NCI-H526 (cell line): ENCODE data around the gene SH3BP1.
"Not testable (repeated sequence)": the region's sequence is repeated elsewhere in the genome, so short reads cannot be mapped to it uniquely, and the experiment has no call there.

ENCODE experiments used
- DNase-seq, 2 experiments: peaks; one replicate each; lab custom pipeline; 2025; lab: John Stamatoyannopoulos, UW

Gene SH3BP1

DNA sequence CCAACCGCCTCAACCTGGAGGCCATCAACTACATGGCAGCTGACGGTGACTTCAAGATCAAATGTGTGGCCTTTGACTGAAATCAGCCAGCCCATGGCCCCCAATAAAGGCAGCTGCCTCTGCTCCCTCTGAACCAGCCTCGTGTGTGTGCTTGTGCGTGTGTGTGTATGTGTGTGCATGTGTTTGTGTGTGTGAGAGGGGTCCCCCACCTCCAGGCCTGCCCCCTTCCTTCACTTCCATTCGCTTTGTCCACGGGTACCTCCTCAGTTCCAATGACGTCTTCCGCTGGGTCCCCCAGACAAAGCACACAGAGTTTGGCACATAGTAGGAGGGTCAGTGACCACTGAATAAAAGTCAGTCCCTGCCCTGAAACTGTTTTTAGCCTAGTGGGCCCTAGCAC, 40.2 kb downstream of the SH3BP1 start:
- no peak for DNase-seq

DNA sequence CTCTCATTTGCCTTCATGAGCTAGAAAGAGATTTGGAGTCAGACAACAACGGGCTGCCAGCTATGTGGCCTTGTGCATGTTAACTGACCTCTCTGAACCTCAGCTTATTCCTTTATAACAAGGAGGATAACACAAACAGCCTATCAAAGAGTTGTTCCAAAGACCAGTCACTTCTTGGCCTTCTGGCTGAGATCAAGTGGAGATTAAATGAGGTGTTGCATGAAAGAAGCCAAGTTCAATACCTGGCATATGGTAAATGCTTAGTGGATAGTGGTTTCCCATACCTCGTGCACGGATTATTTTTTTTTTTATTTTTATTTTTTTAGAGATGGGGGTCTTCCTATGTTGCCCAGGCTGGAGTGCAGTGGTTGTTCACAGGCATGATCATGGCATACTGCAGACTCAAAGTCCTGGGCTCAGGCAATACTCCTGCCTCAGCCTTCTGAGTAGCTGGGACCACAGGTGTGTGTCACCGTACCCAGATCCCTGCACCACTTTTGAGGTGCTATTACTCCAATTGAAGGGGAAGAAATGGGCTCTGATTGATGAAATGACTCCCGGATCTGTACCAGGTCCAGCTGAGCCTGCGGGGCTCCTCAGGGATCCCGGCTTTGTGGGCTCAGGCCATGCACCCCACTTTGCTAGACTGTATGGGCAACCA, 40.9 kb downstream of the SH3BP1 start:
- no peak for DNase-seq

DNA sequence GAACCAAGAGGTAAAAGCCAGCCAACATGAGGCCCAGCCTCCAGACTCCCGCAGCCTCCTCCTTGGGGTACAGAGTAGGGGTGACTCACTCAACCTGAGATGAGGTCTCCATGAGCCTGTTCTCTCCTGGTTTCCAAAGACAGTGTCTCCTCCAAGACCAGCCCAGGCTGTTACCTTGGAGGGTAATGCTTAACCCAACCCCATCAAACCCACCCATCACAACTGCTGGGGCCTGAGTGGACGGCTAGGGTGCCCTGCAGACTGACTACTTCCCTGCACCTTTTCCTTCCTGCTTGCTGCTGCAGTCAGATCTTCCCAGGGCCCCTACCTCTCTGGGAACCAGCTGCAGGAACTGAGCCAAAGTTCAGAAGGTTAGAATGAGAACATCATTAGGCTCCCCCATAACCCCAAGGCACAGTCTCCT, 41.5 kb downstream of the SH3BP1 start:
- no peak for DNase-seq

DNA sequence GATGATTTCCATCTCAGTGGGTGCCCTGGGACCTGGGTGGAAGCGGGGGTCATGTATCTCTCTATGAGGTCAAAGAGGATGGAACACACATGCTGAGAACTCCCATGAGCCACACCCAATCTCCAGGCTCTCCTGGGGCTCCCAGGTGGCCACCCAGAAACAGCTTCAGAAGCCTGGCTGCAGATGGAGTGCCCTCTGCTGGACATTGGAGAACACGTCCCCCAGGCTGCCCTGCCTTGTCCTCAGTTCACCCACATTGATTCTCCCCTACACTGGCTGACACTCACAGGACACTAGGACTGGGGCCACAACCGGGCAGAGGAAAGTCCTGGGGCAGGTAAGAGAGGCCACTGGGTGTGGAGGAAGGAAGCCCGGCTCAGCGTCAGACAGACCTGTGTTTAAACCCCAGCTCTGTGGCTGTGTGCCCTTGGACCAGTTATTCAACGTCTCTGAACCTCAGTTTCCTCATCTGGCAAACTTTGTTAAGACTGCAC, 42.1 kb downstream of the SH3BP1 start:
- peak in 1 of 2 experiments; percentile 75 for DNase-seq

DNA sequence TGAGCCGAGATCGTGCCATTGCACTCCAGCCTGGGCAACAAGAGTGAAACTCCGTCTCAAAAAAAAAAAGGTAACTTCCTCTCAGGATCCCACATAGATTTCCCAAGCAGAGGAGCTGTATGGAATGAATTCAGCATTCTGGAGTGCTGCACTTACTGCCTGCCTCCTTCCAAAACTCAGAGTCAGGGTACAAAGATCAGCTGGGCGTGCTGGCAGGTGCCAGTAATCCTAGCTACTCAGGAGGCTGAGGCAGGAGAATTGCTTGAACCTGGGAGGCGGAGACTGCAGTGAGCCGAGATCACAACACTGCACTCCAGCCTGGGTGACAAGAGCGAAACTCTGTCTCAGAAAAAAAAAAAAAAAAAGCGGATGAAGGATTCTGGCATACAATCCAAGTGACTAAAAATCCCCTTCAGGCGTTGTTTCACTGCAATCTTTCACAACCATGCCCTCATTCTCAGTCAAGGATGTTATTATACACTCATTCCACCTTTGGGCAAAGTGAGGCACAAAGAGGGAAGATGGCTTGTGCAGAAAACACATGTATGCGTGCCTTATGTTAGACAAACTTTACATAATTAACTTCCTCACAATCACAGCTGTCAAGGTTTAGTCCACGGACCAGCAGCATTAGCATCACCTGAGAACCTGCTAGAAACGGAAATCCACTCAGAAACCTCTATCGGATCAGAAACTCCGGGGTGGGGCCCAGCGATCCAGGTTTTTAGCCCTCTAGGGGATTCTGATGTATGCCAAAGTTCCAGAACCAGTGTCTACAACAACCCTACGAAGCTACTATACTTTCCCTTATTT, 45.5 kb downstream of the SH3BP1 start:
- no peak for DNase-seq

DNA sequence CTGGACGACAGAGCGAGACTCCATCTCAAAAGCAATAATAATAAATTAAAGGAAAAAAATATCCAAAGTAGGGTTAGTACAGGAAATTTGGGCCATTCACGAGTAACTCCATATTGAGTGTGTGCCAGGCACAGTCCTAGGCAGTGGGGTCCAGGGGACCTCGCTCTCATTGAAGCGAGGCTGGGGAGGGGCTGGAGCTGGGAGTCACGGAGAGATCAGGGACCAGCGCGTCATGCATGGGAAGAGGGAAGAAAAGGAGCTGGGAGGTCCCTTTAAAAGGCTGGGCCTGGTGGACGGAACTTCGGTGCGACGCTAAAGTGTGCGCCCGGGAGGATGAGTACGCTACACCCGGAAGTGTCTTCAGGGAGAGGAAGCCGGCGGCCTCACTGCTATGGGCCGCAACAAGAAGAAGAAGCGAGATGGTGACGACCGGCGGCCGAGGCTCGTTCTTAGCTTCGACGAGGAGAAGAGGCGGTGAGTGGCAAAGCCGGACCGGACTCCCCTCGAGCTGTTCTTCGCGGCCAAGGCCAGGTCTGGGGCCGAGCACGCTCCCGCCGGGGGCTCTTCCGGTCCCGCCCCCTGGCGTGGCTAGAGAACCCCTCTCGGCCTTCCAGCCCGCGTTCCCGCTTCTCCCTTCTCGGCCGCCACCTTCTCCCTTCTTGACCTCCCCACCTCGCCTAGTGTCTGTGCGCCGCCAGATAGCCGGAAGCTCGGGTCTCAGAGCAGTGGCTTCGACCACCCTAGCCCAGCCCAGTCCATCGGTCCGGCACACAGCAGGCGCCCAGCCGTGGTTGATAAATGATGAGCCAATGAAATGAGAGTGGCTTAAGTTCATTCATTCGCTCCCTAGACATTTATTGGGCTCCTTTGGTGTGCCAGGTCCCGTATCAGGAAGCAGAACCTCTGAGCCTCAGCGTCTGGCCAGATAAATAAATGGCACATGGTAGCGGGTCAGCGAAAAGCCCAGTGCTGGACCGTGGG, 46.8 kb downstream of the SH3BP1 start, which contains the start of gene NOL12:
Gene NOL12, plus strand, starts transcription at position 342 of the 981 bp plus-strand sequence. Its CDS starts 50 bp downstream, at position 392.
- peak; percentile 69 to 87 for DNase-seq

DNA sequence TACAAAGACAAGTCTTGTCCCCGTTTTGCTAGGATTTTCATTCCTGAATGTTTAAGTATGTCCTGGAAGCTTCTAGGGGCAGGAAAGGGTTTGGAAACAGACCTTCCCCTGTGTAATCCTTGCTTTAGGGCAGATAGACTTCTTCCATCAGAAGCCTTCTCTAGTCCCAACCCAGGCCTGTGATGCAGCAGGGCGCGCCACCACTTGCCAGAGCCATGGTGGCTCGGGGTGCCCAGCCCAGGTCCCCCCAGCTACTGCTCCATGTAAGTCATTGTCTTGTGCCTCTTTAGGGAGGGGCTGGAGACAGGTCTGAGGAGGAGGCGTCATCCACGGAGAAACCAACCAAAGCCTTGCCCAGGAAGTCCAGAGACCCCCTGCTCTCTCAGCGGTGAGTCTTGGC, 50.9 kb downstream of the SH3BP1 start:
- no peak for DNase-seq

DNA sequence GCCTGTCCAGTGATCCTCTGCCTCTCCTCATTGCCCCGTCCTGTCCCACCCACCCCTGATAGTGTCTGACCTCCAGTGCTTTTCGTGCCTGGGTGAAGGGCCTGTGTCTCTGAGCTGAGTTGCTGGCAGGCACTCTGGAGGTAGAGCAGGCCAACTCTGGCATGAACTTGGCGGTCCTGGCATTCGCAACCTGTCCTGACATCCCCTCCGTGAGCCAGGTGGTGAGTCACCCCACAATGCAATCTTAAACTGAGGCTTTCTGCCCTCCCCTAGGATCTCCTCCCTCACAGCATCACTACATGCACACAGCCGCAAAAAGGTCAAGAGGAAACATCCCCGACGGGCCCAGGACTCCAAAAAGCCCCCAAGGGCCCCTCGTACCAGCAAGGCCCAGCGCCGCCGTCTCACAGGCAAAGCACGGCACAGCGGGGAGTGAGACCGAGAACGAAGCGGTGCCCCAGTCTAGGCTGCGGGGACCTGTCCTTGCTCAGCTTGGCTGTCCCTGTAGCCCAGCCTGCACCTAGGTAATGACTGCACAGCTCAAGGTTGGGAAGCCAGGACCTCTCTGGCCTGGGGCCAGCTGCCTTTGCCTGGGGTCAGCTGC, 51.5 kb downstream of the SH3BP1 start:
- no peak for DNase-seq

DNA sequence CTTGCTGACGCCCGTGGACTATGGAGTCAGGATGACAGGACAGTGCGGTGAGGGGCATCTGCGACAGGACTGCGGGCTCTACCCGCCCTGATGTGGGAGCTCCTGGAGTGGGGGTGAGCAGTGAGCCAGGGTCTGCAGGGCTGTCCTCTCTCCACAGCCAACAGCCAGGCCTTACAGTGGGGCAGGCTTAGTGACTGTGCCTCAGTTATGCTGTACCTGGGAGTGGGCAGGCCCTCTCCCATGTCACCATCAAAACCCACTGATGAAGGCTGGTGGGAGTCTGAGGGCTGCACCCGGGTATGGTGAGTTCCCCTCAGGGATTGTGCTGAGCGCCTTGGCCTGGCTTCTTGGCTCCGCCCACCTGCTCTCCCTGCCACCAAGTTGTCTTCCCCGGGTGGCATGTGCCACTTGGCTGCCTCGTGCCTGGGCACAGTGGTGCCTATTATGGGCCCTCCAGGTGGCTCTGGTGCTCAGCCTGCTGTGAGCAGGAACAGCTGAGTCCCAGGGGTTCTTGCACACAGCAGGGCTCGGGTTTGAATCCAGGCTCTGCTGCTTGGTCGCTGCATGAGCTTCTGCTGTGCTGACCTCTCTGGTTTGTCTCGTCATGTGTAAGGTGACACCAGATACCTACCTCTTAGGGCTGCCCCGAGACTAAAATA, 53.3 kb downstream of the SH3BP1 start:
- DNase-seq: no peak

DNA sequence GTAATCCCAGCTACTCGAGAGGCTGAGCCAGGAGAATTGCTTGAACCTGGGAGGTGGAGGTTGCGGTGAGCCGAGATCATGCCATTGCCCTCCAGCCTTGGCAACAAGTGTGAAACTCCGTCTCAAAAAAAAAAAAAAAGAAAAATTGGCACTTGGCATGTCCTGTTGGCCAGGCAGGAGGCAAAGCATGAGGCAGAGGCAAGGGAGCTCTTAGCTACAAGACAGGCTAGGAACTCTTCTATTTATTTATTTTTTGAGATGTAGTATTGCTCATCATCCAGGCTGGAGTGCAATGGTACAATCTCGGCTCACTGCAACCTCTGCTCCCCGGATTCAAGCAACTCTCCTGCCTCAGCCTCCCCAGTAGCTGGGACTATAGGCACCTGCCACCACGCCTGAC, 54.7 kb downstream of the SH3BP1 start:
- not testable (repeated sequence) for DNase-seq

DNA sequence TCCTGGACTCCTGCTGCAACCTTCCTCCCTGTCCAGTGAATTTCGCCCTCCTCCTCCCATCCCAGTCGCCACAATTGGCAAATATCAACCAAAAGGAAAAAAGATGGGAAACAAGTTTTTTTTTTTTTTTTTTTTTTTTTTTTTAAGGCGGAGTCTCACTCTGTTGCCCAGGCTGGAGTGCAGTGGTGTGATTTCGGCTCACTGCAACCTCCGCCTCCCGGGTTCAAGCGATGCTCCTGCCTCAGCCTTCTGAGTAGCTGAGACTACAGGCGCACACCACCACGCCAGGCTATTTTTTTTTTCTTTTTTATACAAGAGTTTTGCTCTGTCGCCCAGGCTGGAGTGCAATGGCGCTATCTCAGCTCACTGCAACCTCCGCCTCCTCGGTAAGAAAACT, 56.8 kb downstream of the SH3BP1 start:
- DNase-seq: not testable (repeated sequence)

DNA sequence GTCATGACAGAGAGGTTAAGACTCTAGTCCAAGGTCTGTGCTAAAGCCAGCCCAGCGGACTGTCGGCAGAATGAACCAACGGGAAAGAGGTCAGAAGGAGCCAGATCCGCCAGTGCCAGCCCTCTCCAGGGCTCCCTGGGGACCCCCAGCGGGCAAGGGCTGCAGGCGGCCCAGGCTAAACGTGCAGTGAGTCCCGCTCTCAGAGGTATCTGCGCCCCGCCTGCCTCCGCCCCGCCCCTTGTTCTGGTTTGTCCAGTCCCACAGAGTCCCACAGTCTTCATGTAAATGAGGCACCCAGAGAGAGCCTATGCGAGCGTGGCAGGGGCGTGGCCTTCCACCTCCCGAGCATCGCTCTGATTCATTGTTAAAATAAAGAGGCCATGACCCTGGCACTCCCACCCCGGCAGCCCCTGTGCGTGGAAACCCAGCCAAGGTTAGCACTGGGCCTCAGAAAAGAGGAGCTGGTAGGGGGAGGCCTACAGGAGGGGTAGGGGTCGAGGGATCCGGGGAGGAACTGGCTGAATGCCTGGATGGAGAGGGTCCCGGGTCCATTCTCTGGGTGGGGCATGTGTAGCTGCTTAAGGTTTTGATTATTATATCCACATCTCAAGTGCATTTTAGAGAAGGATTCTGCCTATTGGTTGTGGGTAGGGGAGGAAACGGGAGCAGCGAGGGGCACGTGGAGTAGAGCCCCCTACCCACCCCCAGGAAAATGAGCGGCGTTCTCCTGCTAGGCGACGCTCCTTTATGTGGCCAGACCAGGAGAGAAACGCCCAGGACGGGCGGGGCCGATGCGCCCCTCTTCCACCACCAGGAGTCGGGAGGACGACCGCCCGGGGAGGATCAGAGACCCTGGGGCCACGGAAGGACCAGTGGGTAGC, 57.4 kb downstream of the SH3BP1 start, which contains the start of gene TRIOBP:
Gene TRIOBP, plus strand, starts transcription at position 392 of the 881 bp plus-strand sequence. CDS start 4,318 bp downstream, outside the sequence.
- peak; percentile 93 to 97 for DNase-seq

DNA sequence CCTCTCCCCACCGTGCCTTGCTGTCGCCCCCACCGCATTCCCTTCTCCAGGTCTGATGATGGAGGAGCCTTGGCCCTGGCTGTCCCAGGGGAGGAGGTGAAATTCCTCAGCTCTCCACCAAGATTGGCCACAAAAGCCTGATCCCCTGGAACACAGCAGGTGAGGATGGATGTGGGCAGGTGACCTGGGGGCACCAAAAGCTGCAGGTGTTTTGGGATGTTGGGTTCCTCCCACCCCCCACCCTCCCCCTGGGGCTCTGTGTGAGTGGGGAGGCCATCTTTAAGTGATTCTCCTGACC, 58.0 kb downstream of the SH3BP1 start:
- no peak for DNase-seq

DNA sequence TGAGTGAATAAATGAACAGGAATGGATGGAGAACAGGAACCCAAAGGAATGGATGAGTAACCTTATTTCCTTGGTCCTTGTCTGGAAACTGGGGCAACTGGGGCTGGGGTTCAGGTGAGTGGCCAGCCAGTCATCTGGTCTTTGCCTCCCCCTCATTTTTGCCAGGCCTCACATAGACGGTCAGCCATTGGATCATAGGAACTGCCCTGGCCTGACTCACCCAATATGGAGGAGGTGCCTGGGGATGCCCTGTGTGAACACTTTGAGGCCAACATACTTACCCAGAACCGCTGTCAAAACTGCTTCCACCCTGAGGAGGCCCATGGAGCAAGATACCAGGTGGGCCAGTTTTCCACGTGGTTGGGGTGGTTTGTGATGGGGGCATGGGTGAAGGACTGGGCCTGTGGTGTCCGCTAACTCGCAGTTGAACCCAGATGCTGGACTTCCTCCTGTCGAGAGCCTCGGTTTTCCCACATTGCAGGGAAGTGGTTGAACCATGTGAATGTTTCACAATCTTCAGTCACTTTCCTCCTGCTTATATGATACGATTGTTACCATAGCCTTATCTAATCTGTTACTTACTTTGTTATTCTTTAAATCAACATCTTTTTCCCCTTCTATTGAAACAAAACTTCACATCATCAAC, 61.8 kb downstream of the SH3BP1 start:
- DNase-seq: no peak

DNA sequence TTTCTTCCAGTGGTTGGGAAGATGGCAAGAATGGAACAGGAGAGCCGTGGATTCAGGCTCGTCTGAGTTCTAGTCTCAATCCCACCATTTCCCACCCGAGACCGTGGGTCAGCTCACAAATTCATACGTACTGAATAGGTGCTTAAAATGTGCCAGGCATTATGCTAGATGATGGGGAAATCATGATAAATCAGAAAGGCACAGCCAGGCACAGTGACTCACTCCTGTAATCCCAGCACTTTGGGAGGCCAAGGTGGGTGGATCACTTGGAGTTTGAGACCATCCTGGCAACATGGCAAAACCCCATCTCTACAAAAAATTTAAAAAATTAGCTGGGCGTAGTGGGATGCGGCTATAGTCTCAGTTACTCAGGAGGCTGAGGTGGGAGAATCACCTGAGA, 64.4 kb downstream of the SH3BP1 start:
- no peak for DNase-seq

DNA sequence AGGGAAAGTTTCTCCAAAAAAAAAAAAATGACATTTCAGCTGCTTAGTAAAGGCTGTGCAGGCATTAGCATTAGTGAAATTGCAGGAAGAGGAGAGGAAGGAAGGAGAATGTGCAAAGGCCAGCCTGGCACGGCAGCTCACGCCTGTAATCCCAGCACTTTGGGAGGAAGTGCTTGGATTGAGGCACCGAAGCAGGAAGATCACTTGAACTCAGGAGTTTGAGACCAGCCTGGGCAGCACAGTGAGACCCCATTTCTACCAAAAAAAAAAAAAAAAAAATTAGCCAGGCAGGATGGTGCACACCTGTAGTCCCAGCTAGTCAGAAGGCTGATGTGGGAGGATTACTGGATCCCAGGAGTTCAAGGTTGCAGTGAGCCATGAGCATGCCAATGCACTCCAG, 65.2 kb downstream of the SH3BP1 start:
- no peak for DNase-seq

DNA sequence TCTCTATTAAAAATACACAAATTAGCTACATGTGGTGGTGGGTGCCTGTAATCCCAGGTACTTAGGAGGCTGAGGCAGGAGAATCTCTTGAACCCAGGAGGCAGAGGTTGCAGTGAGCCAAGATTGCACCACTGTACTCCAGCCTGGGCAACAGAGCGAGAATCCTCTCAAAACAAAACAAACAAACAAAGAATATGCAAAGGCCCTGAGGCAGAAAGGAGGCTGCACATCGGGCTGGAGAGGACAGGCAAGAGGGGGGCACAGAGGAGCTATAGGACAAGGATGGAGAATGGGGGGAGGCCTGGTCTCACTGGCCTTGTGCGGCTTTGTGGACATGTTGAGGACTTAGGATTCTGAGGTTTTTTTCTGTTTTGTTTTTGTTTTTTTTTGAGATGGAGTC, 65.7 kb downstream of the SH3BP1 start:
- no peak for DNase-seq
